ENCODE measurements around the gene EVL.

The EVL gene

DNA sequence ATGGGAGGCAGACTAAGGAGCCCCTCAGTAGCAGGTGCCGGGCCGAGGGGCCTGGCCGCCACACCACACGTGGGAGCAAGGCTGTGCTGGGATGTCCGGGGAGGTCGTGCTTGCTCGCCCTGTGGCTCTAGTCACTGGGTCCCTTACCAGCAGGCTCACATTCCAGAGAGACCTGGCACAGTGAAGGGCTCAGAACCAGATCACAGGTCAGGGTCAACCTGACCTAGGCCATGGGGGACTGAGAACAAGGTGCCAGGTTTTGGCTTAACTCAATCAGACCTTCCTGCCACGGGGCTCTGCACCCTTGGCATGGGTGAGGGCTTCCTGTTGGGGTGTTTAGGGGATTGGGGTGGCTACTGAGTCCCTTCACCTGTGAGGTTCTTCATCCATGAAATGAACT is 72.0 kb downstream of the EVL start:
- TF ChIP-seq GATA3 (IDR thresholded peaks at IDR 0.05; ENCODE audit: low read depth, low read length) (no peak), GATA2 (IDR thresholded peaks at IDR 0.05; ENCODE audit: low read depth, low read length) (no peak)

DNA sequence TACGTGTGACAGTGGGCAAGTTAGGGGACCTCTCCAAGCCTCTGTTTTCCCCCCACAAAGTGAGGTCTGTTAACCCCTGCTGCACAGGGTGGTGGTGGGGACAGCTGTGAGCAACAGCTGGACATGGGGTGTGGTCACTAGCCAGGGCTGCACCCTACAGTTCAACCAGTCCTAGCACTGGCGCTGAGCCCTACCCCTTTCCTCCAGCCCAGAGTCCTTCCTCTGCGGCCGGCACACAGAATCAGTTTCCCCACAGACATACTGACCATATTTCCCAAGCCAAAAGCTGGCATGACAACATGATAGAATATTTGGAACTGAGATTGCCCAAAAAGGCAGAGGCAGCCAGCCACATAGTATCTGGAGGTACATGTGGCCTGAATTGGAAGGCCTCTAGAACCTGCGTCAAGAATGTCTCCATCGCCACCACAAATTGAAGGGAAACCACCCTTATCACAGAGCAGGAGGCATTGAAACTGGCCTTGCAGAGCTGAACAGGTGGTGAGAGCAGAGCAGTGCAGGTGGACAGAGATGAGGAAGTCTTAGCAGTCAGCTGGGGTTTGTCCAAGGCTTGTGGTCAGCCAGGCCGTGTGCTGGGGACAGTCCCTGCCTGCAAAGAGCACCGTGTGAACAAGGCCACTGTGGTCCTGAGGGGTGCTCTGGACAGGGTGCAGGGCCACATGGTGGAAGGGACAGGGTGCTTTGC is 73.0 kb downstream of the EVL start:
- no peak for TF ChIP-seq GATA2 (IDR thresholded peaks at IDR 0.05; ENCODE audit: low read depth, low read length)
- TF ChIP-seq GATA3 (IDR thresholded peaks at IDR 0.05; ENCODE audit: low read depth, low read length) = no peak

DNA sequence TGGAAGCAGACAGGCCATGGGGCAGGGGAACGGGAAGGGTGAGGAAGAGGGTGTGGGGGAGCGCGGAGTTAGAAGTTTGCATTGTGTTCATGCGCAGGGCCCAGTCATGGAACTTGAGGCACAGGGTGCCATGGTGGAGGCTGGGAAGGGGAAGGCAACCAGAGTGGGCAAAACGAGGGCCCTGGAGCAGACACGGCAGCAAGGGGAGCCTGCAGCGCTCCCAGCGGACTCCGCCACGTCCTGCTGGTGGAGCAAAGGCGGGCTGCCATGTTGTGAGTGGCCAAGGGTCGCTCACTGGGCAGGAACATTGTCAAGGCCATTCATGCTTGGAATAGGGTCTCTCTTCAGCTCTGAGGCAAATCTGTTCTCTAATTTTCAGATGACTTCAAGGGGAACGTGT is 73.7 kb downstream of the EVL start:
- no peak for TF ChIP-seq GATA2 (IDR thresholded peaks at IDR 0.05; ENCODE audit: low read depth, low read length)
- TF ChIP-seq GATA3 (IDR thresholded peaks at IDR 0.05; ENCODE audit: low read depth, low read length) = no peak

DNA sequence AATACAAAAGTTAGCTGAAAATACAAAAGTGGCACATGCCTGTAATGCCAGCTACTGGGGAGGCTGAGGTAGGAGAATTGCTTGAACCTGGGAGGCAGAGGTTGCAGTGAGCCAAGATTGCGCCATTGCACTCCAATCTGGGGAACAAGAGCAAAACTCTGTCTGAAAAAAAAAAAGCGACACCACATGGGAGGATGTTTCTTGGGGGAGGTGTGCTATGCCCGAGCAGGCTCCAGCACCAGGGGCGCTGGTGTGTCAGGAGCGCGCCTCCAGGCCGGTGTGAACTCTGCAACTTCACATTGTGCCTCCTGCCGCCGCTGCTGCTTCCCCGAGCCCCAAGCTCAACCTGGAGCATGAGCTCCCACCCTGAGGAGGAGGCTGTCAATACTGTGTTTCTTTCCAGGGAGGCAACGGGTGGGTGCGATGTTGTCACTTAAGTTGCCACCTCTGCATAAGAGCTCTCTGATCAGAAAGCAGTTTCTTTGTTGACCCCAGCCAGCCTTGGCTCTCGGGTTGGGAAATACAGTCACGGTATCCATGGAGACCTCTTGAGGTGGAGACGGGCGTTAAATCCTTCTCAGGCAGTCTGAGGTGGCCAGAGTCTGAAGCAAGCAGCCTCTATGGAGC is 75.3 kb downstream of the EVL start:
- TF ChIP-seq GATA3 (IDR thresholded peaks at IDR 0.05; ENCODE audit: low read depth, low read length) (no peak), GATA2 (IDR thresholded peaks at IDR 0.05; ENCODE audit: low read depth, low read length) (no peak)

DNA sequence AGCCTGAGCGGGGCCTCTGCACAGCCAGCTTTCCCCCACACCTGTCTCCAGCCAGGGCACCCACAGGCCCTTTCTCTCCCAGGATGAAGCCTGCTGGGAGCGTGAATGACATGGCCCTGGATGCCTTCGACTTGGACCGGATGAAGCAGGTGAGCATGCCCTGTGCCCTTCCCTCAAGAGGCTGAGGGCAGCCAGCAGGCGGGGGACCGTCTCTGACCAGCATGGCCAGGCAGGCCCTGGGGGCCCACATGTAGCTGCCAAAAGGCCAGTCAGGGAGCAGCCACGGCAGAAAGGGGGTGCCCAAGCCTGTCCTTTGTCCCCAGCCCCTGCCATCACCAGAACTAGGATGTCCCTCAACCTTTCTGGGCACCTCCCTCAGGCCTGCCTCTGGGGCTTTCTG is 75.9 kb downstream of the EVL start:
- TF ChIP-seq GATA2 (IDR thresholded peaks at IDR 0.05; ENCODE audit: low read depth, low read length) (no peak), GATA3 (IDR thresholded peaks at IDR 0.05; ENCODE audit: low read depth, low read length) (no peak)

DNA sequence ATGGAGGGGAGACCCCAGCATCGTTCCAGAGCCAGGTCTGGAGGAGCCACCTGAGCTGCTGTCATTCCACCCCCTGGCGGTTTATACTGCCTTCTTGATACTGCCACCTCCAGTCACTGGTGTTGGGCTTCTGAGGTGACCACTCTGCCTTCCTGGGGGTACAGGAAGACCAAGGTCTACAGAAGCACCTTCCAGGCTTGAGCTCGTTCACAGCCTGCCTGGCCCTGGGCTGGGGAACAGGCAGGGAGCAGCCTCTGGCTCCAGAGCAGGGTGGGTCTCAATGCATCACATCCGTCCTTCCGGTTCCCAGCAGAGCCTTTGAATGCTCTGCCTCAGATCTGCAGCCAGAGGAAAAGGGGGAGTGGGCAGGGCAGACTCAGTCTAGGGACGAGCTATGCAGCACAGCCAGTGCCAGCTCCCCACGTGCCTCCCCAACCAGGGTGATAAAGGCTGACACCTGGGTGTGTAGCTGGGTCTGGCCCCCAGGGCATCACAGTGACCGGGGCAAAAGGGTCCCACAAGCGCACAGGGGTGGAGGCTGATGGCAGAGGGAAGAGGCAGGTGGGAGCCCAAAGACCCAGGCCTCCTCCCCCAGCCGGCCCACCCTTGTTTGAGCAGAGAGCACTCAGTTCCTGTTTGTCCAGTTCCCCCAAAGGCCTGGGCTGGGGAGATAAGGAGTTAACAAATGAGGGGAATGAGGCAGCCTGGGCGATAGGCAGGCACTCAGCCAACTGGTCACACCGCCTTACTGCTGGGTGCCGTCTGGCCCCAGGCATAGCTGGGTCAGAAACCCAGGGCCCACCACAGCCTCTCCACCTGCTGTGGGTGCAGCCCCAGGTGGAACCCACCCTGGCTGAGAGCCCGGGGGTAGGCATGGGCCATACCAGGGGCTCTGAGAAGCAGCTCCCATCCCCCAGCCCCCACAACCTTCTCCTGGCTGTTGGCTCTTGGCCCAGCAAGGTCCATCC is 77.1 kb downstream of the EVL start:
- TF ChIP-seq GATA2 (IDR thresholded peaks at IDR 0.05; ENCODE audit: low read depth, low read length) = peak; percentile 91
- no peak for TF ChIP-seq GATA3 (IDR thresholded peaks at IDR 0.05; ENCODE audit: low read depth, low read length)

DNA sequence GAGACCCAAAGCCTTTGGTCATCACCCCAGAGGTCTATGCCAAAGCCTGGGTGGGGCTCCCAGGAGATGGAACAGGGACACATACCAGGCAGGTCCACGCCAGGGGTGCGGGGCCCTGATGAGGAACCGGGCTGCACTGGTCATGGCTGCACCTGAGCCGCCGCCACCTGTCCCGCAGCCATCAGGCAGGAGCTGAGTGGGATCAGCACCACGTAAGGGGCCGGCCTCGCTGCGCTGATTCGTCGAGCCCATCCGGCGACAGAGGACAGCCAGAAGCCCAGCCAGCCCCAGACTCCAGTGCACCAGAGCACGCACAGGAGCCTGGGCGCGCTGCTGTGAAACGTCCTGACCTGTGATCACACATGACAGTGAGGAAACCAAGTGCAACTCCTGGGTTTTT is 78.3 kb downstream of the EVL start:
- no peak for TF ChIP-seq GATA3 (IDR thresholded peaks at IDR 0.05; ENCODE audit: low read depth, low read length)

DNA sequence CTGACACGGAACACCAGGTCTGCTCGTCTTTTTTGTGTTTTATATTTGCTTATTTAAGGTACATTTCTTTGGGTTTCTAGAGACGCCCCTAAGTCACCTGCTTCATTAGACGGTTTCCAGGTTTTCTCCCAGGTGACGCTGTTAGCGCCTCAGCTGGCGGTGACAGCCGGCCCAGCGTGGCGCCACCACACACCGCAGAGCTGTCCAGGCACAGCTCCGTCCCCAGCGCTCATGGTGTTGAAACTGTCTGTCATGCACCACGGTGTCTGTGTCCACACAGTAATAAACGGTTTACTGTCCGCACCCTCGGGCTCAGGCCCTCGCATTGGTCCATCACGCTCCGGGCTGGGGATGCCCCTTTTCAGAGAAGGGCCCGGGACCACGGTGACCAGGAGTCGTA is 78.7 kb downstream of the EVL start:
- no peak for TF ChIP-seq GATA3 (IDR thresholded peaks at IDR 0.05; ENCODE audit: low read depth, low read length)
- no peak for TF ChIP-seq GATA2 (IDR thresholded peaks at IDR 0.05; ENCODE audit: low read depth, low read length)

DNA sequence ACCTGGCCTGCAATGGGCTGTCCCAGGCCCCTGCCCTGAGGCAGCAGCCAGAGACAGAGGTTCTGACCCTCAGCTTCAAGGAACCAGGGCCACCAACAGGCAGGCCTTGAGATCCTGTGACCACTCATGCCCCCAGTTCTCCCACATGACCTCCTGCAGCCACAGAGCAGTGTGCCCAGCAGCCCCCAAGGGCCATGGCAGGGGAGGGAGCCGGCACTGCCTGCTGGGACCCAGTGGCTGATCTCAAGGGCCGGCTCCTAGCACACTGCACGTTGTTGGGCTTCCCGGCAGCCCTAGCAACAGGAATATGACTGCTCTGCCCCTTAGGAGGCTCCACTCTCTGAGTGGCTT is 79.4 kb downstream of the EVL start:
- TF ChIP-seq GATA2 (IDR thresholded peaks at IDR 0.05; ENCODE audit: low read depth, low read length) (no peak), GATA3 (IDR thresholded peaks at IDR 0.05; ENCODE audit: low read depth, low read length) (no peak)

DNA sequence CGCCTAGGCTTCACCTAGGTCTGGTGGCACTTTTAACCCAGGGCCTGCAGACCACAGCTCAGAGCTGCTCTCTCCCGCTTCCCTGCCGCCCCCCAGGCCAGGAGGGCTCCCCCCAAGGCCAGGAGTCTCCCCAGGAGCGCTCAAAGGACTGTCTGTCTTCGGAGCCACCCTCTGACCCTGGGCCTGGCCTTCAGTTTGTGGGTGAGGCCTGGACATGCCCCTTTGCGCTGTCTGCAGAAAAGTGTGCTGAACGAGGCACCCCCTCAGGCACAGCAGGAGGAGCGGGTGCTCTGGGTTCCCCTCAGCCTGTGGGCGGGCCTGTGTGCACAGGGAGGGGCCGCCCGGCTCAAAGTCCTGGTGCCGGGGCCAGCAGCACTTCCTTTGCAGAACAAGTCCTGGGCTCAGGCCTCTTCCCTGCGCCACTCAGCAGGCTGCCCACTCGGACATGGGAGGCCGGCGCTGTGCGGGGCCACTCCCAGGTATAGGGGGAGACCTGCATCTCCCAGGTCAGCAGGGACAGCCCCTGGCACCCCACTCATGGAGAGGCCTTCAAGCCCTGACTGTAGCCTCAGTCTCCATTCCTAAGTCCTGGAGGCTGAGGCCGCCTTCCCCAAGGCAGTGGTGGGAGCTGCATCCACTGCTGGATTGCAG is 79.9 kb downstream of the EVL start:
- TF ChIP-seq GATA3 (IDR thresholded peaks at IDR 0.05; ENCODE audit: low read depth, low read length) (no peak), GATA2 (IDR thresholded peaks at IDR 0.05; ENCODE audit: low read depth, low read length) (no peak)

DNA sequence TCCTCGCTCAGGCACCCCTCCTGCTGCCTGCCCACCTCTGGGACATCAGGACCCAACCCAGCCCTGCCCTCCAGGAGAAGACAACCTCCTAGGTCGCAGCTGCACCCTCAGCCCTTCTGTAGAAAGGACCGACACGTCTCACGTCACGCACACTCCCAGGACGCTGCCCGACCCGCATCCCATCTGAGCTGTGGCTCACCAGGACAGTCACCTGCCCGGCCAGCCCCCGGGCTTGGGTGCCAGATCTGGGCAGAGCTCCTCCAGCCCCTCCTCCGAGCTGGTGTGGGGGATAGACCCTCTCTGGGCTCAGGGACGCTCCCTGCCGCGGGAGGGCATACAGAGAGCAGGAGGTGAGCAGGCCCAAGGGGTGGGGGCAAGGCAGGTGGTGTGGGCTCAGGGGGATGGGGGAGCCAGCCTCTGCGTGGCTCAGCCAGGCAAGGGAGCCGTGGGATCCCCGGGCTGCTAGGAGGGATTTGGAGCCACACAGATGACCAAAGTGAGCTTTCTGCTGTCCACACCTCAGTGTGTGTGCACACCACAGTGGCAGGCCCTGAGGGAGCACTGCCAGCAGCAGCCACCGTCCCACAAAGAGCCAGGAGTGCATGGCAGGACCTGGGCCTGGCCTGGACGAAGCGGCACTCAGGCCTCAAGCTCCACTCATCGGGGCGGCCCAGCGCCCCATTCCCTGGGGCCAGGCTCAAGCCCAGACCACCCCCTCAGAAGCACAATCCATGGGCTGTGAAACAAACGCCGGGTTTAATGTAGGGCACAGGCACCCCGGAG is 80.7 kb downstream of the EVL start:
- no peak for TF ChIP-seq GATA3 (IDR thresholded peaks at IDR 0.05; ENCODE audit: low read depth, low read length)
- TF ChIP-seq GATA2 (IDR thresholded peaks at IDR 0.05; ENCODE audit: low read depth, low read length) = no peak

DNA sequence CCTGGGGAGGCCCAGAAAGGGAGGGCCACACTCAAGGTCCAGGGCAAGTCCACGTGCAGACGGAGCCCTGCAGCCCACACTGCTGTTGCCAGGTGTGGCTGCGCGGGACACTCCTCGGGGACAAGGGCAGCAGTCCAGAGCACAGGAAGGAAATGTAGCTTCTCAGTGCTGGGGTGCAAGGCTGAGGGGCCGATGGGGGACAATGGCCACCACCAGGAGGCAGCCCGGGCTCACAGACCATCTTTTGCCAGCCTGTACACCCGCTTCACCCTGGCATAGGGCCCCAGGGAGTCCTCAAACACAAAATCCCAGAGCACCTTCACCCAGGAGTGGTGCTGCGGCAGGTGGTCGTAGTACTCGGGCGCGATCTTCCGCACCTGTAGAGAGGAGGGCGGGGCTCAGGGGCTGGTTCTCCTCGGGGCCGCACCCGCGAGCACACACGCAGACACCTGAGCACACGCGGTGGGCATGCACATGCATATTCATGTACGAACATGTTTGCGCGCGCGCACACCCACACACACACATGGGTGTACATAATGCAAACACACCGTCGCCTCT is 81.4 kb downstream of the EVL start:
- no peak for TF ChIP-seq GATA2 (IDR thresholded peaks at IDR 0.05; ENCODE audit: low read depth, low read length)
- TF ChIP-seq GATA3 (IDR thresholded peaks at IDR 0.05; ENCODE audit: low read depth, low read length) = no peak

DNA sequence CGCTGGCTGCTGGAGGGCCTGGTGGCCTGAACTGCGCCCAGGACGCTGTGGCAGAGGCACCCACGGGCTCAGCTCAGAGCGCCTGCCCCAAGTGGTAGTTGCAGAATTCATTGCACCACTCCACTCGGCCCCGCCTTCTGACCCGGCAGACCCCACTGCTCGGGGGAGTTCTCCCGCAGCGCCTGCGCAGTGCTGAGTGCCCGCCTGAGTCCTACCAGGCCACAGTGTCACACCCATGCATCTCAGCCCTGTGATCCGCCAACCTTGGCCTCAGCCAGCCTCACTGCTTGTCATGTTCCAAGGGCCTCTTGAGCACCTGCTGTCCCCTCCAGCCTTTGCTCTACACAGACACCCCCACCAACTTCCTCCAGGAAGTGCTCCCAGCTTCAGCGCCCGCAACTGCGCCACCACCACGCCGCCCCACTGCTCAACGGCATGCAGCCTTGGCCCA is 82.0 kb downstream of the EVL start:
- TF ChIP-seq GATA2 (IDR thresholded peaks at IDR 0.05; ENCODE audit: low read depth, low read length) (no peak), GATA3 (IDR thresholded peaks at IDR 0.05; ENCODE audit: low read depth, low read length) (no peak)
